SK-N-SH treated with all-trans-retinoic acid at 6 μM for 48 hours (cell line): ENCODE measurements around the gene DTNA.

Experiments
- CSDC2 ChIP-seq: fragments of 250-450 bp; sonication (Bioruptor Pico); IDR thresholded peaks from 2 replicates; pipeline ENCODE4 v1.5.0; 2020; ENCODE audit warnings: mild to moderate bottlenecking, moderate library complexity
- ESRRG ChIP-seq: fragments of 250-450 bp; sonication (Bioruptor Pico); IDR thresholded peaks from 2 replicates; pipeline ENCODE4 v1.6.1; 2021; ENCODE audit warnings: mild to moderate bottlenecking
- RARB ChIP-seq: fragments of 250-450 bp; sonication (Bioruptor Pico); IDR thresholded peaks from 2 replicates; pipeline ENCODE4 v1.8.0; 2021; ENCODE audit warnings: mild to moderate bottlenecking, moderate library complexity
- TCF4 ChIP-seq: fragments of 250-450 bp; sonication (Bioruptor Pico); IDR thresholded peaks from 2 replicates; pipeline ENCODE4 v1.8.0; 2021; ENCODE audit warnings: mild to moderate bottlenecking, moderate library complexity, borderline replicate concordance
- TOX ChIP-seq: fragments of 250-450 bp; sonication (Bioruptor Pico); IDR thresholded peaks from 2 replicates; pipeline ENCODE4 v1.8.0; 2021; ENCODE audit warnings: mild to moderate bottlenecking, moderate library complexity, borderline replicate concordance
- ZFP30 ChIP-seq: fragments of 450-650 bp; formaldehyde crosslinking; IDR thresholded peaks from 2 replicates; pipeline ENCODE4 v1.5.0; 2022; ENCODE audit warnings: mild to moderate bottlenecking, moderate library complexity
- TF ChIP-seq, protein P1 (sequence below): fragments of 250-450 bp; sonication (Bioruptor Pico); IDR thresholded peaks from 2 replicates; pipeline ENCODE4 v1.8.0; 2020; ENCODE audit warnings: mild to moderate bottlenecking, moderate library complexity, borderline replicate concordance
- TF ChIP-seq, protein P2 (sequence below): fragments of 250-450 bp; sonication (Bioruptor Pico); IDR thresholded peaks from 2 replicates; pipeline ENCODE4 v1.8.0; 2021; ENCODE audit warnings: low read depth, mild to moderate bottlenecking, moderate library complexity, borderline replicate concordance

DNA sequence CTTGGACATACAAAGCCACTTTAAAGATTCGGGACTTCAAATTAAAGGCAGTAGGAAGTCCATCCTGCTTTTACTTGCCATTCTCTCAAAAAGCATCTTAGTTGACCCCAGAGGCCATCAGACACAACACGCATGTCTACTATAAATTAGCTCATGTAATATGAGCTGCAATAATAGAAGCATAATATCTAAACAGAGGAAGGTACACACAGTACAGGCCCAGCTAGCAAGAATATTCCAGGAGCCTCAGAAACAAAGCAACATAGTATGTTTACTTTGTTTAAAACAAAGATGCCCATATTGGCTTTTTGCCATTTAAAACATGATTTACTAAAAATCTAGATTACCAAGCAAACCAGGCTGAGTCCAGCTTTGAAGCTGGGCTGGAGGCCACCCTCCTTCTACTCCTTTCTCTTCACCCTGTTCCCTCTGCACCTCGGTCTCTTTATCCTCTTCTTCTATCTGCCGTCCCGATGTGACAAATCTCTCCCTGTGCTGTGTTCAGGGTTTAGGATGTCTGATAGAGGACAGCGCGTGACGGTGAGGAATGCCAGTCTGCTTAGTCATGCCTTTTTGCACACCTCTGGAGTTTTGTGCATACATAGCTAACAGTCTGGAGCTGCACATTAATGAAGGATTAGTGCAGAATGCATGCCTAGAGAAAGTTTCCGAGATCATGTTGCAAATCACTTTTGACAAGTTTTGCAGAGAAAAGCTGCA, 28.2 kb downstream of the DTNA start:
- TF ChIP-seq RARB (CRISPR knock-in tag): no peak
- TF ChIP-seq TCF4: no peak
- TF ChIP-seq TOX (CRISPR knock-in tag): no peak
- TF ChIP-seq CSDC2 (CRISPR knock-in tag): no peak
- no peak for TF ChIP-seq ZFP30 (CRISPR knock-in tag)
- TF ChIP-seq, protein P1, sequence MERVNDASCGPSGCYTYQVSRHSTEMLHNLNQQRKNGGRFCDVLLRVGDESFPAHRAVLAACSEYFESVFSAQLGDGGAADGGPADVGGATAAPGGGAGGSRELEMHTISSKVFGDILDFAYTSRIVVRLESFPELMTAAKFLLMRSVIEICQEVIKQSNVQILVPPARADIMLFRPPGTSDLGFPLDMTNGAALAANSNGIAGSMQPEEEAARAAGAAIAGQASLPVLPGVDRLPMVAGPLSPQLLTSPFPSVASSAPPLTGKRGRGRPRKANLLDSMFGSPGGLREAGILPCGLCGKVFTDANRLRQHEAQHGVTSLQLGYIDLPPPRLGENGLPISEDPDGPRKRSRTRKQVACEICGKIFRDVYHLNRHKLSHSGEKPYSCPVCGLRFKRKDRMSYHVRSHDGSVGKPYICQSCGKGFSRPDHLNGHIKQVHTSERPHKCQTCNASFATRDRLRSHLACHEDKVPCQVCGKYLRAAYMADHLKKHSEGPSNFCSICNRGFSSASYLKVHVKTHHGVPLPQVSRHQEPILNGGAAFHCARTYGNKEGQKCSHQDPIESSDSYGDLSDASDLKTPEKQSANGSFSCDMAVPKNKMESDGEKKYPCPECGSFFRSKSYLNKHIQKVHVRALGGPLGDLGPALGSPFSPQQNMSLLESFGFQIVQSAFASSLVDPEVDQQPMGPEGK (CRISPR knock-in tag): no peak
- TF ChIP-seq, protein P2, sequence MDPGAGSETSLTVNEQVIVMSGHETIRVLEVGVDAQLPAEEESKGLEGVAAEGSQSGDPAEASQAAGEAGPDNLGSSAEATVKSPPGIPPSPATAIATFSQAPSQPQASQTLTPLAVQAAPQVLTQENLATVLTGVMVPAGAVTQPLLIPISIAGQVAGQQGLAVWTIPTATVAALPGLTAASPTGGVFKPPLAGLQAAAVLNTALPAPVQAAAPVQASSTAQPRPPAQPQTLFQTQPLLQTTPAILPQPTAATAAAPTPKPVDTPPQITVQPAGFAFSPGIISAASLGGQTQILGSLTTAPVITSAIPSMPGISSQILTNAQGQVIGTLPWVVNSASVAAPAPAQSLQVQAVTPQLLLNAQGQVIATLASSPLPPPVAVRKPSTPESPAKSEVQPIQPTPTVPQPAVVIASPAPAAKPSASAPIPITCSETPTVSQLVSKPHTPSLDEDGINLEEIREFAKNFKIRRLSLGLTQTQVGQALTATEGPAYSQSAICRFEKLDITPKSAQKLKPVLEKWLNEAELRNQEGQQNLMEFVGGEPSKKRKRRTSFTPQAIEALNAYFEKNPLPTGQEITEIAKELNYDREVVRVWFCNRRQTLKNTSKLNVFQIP (CRISPR knock-in tag): no peak
- no peak for TF ChIP-seq ESRRG (CRISPR knock-in tag)
